Panc1 (cell line): ENCODE measurements around the gene TWIST2.

Experiments used
- POLR2AphosphoS5 ChIP-seq: IDR thresholded peaks from 2 replicates; pipeline ENCODE4 v1.6.1; 2012; ENCODE audit warnings: mild to moderate bottlenecking, low read depth, low read length, moderate library complexity
- SIN3A ChIP-seq: IDR thresholded peaks from 2 replicates; pipeline ENCODE4 v1.6.1; 2012; ENCODE audit warnings: low read depth, mild to moderate bottlenecking, low read length, moderate library complexity, borderline replicate concordance; ENCODE audit not compliant: insufficient read depth
- TF ChIP-seq, protein P1 (sequence below): fragments of 450-650 bp; IDR thresholded peaks from 2 replicates; pipeline ENCODE4 v1.5.1; 2017; ENCODE audit warnings: mild to moderate bottlenecking
- TF ChIP-seq, protein P2 (sequence below), 2 experiments: IDR thresholded peaks; 2 replicates each; pipeline ENCODE4 v1.6.1; 2011 to 2012; ENCODE audit warnings: low read depth in 2 of 2, control low read depth in 1 of 2, low read length in 1 of 2, mild to moderate bottlenecking in 1 of 2, moderate library complexity in 1 of 2; ENCODE audit not compliant: insufficient read depth in 1 of 2

DNA sequence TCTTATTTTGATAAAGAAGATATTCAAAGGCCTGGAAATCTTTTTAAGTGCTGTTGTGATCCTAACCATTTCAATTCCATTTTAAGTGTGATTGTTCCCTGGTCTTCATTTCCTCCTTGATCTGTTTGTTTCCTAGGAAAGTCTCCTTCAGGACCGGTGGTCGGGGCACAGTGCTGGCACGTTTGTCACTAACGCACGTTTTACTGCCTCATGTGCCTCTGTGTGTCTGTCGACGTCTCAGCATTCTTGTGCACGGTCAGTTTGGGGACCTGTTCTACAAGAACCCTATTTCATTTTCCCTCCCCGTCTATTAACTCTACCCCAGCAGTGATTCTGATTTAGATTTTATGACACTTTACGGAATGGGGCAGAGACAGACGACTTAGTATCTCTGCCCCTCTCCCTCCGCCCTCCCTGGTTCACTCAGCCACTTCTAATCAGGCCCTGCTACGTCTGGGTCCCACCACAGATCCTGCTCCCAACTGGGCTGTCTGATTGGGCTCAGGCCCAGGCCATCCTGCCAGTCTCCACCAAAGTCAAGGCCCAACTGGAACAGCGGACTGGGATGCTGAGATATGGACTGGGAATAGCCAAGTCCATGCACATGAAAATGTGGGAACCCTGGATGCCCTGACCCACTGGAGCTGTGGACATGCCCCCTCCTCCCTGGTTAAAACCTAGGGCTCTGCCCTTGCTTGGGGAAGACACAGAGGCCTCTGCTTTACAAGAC lies 95.6 kb downstream of the TWIST2 start:
- TF ChIP-seq, protein P1, sequence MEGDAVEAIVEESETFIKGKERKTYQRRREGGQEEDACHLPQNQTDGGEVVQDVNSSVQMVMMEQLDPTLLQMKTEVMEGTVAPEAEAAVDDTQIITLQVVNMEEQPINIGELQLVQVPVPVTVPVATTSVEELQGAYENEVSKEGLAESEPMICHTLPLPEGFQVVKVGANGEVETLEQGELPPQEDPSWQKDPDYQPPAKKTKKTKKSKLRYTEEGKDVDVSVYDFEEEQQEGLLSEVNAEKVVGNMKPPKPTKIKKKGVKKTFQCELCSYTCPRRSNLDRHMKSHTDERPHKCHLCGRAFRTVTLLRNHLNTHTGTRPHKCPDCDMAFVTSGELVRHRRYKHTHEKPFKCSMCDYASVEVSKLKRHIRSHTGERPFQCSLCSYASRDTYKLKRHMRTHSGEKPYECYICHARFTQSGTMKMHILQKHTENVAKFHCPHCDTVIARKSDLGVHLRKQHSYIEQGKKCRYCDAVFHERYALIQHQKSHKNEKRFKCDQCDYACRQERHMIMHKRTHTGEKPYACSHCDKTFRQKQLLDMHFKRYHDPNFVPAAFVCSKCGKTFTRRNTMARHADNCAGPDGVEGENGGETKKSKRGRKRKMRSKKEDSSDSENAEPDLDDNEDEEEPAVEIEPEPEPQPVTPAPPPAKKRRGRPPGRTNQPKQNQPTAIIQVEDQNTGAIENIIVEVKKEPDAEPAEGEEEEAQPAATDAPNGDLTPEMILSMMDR, result no peak
- no peak for TF ChIP-seq SIN3A
- TF ChIP-seq POLR2AphosphoS5, result no peak
- TF ChIP-seq, protein P2, sequence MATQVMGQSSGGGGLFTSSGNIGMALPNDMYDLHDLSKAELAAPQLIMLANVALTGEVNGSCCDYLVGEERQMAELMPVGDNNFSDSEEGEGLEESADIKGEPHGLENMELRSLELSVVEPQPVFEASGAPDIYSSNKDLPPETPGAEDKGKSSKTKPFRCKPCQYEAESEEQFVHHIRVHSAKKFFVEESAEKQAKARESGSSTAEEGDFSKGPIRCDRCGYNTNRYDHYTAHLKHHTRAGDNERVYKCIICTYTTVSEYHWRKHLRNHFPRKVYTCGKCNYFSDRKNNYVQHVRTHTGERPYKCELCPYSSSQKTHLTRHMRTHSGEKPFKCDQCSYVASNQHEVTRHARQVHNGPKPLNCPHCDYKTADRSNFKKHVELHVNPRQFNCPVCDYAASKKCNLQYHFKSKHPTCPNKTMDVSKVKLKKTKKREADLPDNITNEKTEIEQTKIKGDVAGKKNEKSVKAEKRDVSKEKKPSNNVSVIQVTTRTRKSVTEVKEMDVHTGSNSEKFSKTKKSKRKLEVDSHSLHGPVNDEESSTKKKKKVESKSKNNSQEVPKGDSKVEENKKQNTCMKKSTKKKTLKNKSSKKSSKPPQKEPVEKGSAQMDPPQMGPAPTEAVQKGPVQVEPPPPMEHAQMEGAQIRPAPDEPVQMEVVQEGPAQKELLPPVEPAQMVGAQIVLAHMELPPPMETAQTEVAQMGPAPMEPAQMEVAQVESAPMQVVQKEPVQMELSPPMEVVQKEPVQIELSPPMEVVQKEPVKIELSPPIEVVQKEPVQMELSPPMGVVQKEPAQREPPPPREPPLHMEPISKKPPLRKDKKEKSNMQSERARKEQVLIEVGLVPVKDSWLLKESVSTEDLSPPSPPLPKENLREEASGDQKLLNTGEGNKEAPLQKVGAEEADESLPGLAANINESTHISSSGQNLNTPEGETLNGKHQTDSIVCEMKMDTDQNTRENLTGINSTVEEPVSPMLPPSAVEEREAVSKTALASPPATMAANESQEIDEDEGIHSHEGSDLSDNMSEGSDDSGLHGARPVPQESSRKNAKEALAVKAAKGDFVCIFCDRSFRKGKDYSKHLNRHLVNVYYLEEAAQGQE (IDR thresholded peaks at IDR 0.05; ENCODE audit: insufficient read depth in 1 of 2, low read depth in 2 of 2, low read length in 1 of 2), result no peak
